Measurements from ENCODE around the gene ARFRP1.

- no peak for TF ChIP-seq SIN3A (IDR thresholded peaks at IDR 0.05; ENCODE audit: borderline replicate concordance, insufficient read depth, low read length)
- no peak for TF ChIP-seq REST (IDR thresholded peaks at IDR 0.05; ENCODE audit: insufficient read depth in 1 of 2, low read depth in 2 of 2, low read length in 2 of 2)
- TF ChIP-seq POLR2AphosphoS5 (IDR thresholded peaks at IDR 0.05; ENCODE audit: low read depth, low read length): no peak
- TF ChIP-seq TAF1 (IDR thresholded peaks at IDR 0.05; ENCODE audit: borderline replicate concordance, insufficient read depth, low read length): no peak
Observed at GRCh38 chr20:63756648-63756991, 48.8 kb upstream of the ARFRP1 start.
